ENCODE data around the gene USP53. TPM values are rescaled to one million over a fixed set of nuclear protein-coding genes. Genes with fewer than 3 reads are reported as not detected.

Gene USP53
- total and polyA plus RNA-seq, 9 of the 15 experiments (the other 6 are each of a cell fraction or from before 2014, with no cell fraction given), result 2.9 to 9.6 (median 8.3) TPM

DNA sequence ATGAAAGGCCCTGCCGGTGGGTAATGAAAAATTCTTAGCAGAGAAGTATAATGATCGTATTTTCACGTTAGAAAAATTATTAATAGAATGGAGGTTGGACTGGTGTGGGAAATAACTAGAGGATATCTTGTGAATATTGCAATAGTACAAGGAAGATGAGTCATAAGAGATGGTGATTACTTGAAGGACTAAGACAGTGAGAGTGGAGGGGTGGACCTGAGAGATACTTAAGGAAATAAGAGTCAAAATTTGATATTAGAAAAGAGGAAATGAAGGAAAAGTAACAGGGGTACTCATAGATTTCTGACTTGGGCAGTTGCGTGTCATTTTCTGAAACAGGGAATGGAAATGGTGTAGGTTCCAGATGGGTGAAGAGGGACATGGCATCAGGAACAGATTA is 1.7 kb upstream of the USP53 start:
- H3K27ac ChIP-seq (ENCODE audit: extremely low read depth, low read depth, low read length), result no peak overlapping the region
- H3K4me3 ChIP-seq, result no peak overlapping the region
- peaks cover 22% of the 10 kb centered on the region for H3K79me2 ChIP-seq (ENCODE audit: control insufficient read depth, insufficient read depth, low read length)
- H3K36me3 ChIP-seq (ENCODE audit: control insufficient read depth, insufficient read depth, low read length), result no peaks in the 10 kb centered on the region
- FAIRE-seq (no peak), DNase-seq (ENCODE audit: extremely low read depth in 1 of 4, low spot score in 3 of 4) (no peak), ATAC-seq (no peak)
- H2AFZ ChIP-seq (ENCODE audit: low read depth, low read length), result no peak overlapping the region
- peaks cover 4 to 15% of the 10 kb centered on the region in 2 experiments; a peak in 4 of 5 replicates for H3K4me1 ChIP-seq (replicated peaks in 1 of 2; ENCODE audit: control insufficient read depth in 2 of 2, insufficient read depth in 2 of 2, low read length in 2 of 2)
- intact Hi-C loops (cut with micrococcal nuclease), result loop anchor here (5.0 kb wide), 2 partner anchors 168 to 242 kb away; no protein-coding TSS in a partner anchor
- no peaks in the 10 kb centered on the region for H3K9me3 ChIP-seq (replicated peaks; ENCODE audit: control insufficient read depth, insufficient read depth, low read depth, low read length)
- in situ Hi-C loops (cut with MboI), result no loop called here
- H3K4me2 ChIP-seq (ENCODE audit: insufficient read depth, low read length), result peak overlapping the region; percentile 87
- 51% methylated on average over 4 of the region's 4 CpGs for WGBS (ENCODE audit: insufficient coverage, low coverage, missing lambda C conversion rate)
- H3K9ac ChIP-seq (ENCODE audit: insufficient read depth in 1 of 2, low read depth in 2 of 2, low read length in 2 of 2), result no peak overlapping the region
- ChIA-PET POLR2A (interaction anchor here (2.2 kb wide), 1 partner anchor 27 kb away, joined by 8 read pairs; no protein-coding TSS in a partner anchor), CTCF (ENCODE audit: low intra/inter-chr PET ratio) (no interaction called here)
- H3K9me1 ChIP-seq (ENCODE audit: control insufficient read depth, insufficient read depth, low read length), result no peaks in the 10 kb centered on the region
- BruUV-seq (replicated peaks), result no TSS peak
- no peaks in the 10 kb centered on the region for H3K27me3 ChIP-seq (ENCODE audit: control insufficient read depth in 2 of 2, insufficient read depth in 2 of 2, low read length in 2 of 2)
- H4K20me1 ChIP-seq (replicated peaks; ENCODE audit: control insufficient read depth, insufficient read depth, low read length), result no peaks in the 10 kb centered on the region
- no peak for TF ChIP-seq MYNN (IDR thresholded peaks at IDR 0.05)
- no peak for TF ChIP-seq MYNN (CRISPR knock-in tag; IDR thresholded peaks at IDR 0.05)
- TF ChIP-seq, protein P1, sequence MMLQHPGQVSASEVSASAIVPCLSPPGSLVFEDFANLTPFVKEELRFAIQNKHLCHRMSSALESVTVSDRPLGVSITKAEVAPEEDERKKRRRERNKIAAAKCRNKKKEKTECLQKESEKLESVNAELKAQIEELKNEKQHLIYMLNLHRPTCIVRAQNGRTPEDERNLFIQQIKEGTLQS (IDR thresholded peaks at IDR 0.05), result peak; percentile 79
- TF ChIP-seq, protein P1 (CRISPR knock-in tag; conservative IDR thresholded peaks at IDR 0.05), result no peak
- TF ChIP-seq ILF3 (IDR thresholded peaks at IDR 0.05; ENCODE audit: borderline replicate concordance), result no peak
- no peak for TF ChIP-seq HMG20A (CRISPR knock-in tag; conservative IDR thresholded peaks at IDR 0.05)
- no peak for TF ChIP-seq YY1 (IDR thresholded peaks at IDR 0.05; ENCODE audit: borderline replicate concordance in 1 of 3, control insufficient read depth in 1 of 3, extremely low read depth in 1 of 3, insufficient read depth in 3 of 3, insufficient read length in 1 of 3, insufficient replicate concordance in 2 of 3, low read depth in 1 of 3, low read length in 2 of 3)
- 0 out of 2 replicates have a peak, but pooled peaks have one; percentile 35 for TF ChIP-seq JUND (IDR thresholded peaks at IDR 0.05; ENCODE audit: borderline replicate concordance, low read depth, low read length)
- 0 out of 3 replicates have a peak, but pooled peaks have one; percentile 38 for TF ChIP-seq JUND (tag; IDR thresholded peaks at IDR 0.05; ENCODE audit: borderline replicate concordance, low read depth, low read length)
- no peak for TF ChIP-seq E2F3 (CRISPR knock-in tag; IDR thresholded peaks at IDR 0.05)
- no peak for TF ChIP-seq MYC (IDR thresholded peaks at IDR 0.05; ENCODE audit: low read depth, low read length)
- TF ChIP-seq MYC (CRISPR knock-in tag; IDR thresholded peaks at IDR 0.05; ENCODE audit: borderline replicate concordance, low read depth), result no peak
- TF ChIP-seq, protein P2, sequence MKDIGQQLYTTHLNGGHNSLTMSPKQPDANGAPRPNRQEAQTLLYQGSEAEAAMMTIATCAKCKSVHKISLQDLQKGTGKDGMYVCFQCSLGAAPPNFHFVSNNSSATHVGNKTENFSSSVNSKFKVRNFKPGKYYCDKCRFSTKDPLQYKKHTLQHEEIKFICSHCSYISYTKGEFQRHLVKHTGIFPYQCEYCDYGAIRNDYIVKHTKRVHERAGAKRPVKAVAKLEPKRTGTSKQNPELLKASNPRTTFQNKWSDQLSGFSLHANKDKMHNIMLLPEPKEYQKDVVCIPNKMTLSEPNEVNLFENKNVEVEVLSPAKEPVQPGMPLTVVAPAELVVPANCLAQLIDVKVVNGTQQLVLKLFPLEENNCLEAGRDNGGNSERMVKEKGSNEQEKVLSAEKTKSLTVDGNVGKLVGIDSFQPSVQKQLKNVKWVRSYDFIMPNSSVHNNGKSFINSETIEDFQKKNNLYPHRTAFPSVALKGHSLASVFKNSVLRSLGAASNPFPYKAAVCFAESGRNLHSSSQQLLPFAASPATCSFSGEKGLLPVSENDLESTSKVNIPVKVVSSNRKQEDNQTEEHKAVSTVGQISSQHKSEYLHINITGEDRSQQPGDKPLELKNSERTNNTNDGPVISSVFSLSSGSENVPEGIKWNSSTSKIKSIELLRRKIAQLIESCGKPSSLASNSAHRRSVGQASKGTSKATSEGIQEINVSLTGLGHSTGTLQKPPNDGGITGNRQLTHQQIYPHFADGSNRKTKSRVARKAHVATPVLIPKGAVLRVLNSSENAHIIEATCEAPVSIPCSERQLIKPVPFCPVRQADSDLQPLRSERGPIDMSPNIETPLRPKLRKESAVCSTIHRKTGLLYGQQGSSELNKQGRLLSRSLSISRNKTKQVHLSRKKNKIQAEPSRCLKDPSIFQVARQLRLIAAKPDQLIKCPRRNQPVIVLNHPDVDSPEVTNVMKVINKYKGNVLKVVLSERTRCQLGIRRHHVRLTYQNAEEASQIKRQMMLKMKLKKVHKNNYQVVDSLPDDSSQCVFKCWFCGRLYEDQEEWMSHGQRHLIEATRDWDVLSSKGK (CRISPR knock-in tag; IDR thresholded peaks at IDR 0.05), result no peak
- TF ChIP-seq ARID1B (IDR thresholded peaks at IDR 0.05), result peak; percentile 27; the same call in 1 of the 2 replicates
- no peak for TF ChIP-seq ZNF785 (CRISPR knock-in tag; IDR thresholded peaks at IDR 0.05)
- TF ChIP-seq, protein P3, sequence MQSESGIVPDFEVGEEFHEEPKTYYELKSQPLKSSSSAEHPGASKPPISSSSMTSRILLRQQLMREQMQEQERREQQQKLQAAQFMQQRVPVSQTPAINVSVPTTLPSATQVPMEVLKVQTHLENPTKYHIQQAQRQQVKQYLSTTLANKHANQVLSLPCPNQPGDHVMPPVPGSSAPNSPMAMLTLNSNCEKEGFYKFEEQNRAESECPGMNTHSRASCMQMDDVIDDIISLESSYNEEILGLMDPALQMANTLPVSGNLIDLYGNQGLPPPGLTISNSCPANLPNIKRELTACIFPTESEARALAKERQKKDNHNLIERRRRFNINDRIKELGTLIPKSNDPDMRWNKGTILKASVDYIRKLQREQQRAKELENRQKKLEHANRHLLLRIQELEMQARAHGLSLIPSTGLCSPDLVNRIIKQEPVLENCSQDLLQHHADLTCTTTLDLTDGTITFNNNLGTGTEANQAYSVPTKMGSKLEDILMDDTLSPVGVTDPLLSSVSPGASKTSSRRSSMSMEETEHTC (IDR thresholded peaks at IDR 0.05), result no peak
